ENCODE results near the gene LIPC.

DNA sequence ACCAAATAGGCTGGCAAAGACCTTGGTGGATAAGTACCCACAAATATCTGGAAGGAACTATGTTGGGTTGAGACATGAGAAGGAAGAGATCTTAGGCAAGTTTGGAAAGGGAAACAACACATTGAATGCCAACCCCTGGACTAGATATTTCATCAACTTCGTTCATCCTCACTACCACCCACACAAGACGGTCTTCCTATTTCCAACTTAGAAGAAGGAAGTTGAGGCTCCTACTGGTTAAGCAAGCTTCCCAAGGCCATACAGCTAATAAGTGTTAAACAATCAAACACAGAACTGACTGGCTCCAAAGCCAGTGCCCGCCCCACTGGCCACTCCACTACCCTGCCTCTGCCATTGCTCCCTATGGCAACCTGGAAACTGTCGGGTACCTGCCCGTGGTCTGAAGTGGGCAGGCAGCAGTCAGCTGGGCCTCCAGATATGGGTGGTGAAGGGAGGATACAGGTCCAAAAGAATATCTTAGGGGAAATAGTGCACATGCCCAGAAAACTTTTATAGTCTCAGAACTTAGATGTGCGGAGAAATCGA is 94.9 kb downstream of the LIPC start:
- TF ChIP-seq, protein P1, sequence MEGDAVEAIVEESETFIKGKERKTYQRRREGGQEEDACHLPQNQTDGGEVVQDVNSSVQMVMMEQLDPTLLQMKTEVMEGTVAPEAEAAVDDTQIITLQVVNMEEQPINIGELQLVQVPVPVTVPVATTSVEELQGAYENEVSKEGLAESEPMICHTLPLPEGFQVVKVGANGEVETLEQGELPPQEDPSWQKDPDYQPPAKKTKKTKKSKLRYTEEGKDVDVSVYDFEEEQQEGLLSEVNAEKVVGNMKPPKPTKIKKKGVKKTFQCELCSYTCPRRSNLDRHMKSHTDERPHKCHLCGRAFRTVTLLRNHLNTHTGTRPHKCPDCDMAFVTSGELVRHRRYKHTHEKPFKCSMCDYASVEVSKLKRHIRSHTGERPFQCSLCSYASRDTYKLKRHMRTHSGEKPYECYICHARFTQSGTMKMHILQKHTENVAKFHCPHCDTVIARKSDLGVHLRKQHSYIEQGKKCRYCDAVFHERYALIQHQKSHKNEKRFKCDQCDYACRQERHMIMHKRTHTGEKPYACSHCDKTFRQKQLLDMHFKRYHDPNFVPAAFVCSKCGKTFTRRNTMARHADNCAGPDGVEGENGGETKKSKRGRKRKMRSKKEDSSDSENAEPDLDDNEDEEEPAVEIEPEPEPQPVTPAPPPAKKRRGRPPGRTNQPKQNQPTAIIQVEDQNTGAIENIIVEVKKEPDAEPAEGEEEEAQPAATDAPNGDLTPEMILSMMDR (IDR thresholded peaks at IDR 0.05; ENCODE audit: low read length): no peak
- TF ChIP-seq EZH2 (optimal IDR thresholded peaks at IDR 0.05; ENCODE audit: low read depth, low read length) (no peak), EZH2phosphoT487 (IDR thresholded peaks at IDR 0.05; ENCODE audit: low read length) (no peak)
